ENCODE data around the gene CCDC74A.
"Not testable (repeated sequence)": the region's sequence is repeated elsewhere in the genome, so short reads cannot be mapped to it uniquely, and the experiment has no call there.

CCDC74A gene

DNA sequence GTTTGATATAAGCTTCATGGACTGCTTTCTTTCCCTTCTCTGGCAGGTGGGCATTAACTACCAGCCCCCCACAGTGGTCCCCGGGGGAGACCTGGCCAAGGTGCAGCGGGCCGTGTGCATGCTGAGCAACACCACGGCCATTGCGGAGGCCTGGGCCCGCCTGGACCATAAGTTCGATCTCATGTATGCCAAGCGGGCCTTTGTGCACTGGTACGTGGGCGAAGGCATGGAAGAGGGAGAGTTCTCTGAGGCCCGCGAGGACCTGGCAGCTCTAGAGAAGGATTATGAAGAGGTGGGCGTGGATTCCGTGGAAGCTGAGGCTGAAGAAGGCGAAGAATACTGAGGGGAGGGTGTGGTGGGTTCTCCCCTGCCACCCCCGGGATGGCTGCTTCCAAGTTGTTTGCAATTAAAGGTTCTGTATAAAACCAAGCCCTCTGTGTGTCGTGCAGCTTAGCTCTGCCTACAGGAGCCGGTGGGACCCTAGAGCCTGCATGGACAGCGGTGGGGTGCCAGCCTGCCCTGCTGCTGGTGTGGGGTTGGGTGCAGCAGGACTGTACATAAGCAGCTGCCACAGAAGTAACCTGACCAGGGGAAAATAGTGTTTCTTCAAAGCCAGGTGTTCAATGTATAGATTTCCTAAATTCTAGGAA, 45.1 kb upstream of the CCDC74A start:
- not testable (repeated sequence) for H4K8ac ChIP-seq (ENCODE audit: low read length); H3K4ac ChIP-seq (ENCODE audit: low read depth in 1 of 2, low read length in 2 of 2); H3K4me2 ChIP-seq (ENCODE audit: low read length, poor library complexity, severe bottlenecking); H3K9ac ChIP-seq (ENCODE audit: low read length); H2BK5ac ChIP-seq (ENCODE audit: low read depth, low read length, poor library complexity, severe bottlenecking); H2AFZ ChIP-seq (ENCODE audit: low read depth, low read length); H2AK5ac ChIP-seq (ENCODE audit: low read length, severe bottlenecking); H3K18ac ChIP-seq (ENCODE audit: low read depth in 1 of 2, low read length in 2 of 2); H4K91ac ChIP-seq (ENCODE audit: low read length); H3K14ac ChIP-seq (ENCODE audit: low read length in 2 of 2); H2BK120ac ChIP-seq (ENCODE audit: low read depth, low read length); H3K27me3 ChIP-seq (ENCODE audit: control insufficient read depth in 1 of 2, insufficient read depth in 1 of 2, low read length in 2 of 2); H3K27ac ChIP-seq (ENCODE audit: low read length, poor library complexity, severe bottlenecking); H2BK15ac ChIP-seq (ENCODE audit: low read depth, poor library complexity, severe bottlenecking); H2BK12ac ChIP-seq (ENCODE audit: low read length in 2 of 2); H3K4me3 ChIP-seq (ENCODE audit: insufficient read depth in 1 of 2, low read depth in 1 of 2, low read length in 2 of 2); DNase-seq; H3K9me3 ChIP-seq (ENCODE audit: control insufficient read depth, low read length); H3K23ac ChIP-seq (ENCODE audit: low read length in 2 of 2)
- H3K4me1 ChIP-seq (ENCODE audit: control insufficient read depth, insufficient read depth, low read depth, low read length) = peaks cover 13% of the 10 kb centered on the region
- 96% methylated on average over 19 of the region's 19 CpGs for WGBS
- H3K79me1 ChIP-seq (replicated peaks; ENCODE audit: low read length, poor library complexity, severe bottlenecking) = peaks cover 16% of the 10 kb centered on the region
- peaks cover 0 to 26% of the 10 kb centered on the region in 2 experiments for H3K36me3 ChIP-seq (ENCODE audit: control insufficient read depth in 1 of 2, insufficient read depth in 2 of 2, low read depth in 1 of 2, low read length in 2 of 2)

DNA sequence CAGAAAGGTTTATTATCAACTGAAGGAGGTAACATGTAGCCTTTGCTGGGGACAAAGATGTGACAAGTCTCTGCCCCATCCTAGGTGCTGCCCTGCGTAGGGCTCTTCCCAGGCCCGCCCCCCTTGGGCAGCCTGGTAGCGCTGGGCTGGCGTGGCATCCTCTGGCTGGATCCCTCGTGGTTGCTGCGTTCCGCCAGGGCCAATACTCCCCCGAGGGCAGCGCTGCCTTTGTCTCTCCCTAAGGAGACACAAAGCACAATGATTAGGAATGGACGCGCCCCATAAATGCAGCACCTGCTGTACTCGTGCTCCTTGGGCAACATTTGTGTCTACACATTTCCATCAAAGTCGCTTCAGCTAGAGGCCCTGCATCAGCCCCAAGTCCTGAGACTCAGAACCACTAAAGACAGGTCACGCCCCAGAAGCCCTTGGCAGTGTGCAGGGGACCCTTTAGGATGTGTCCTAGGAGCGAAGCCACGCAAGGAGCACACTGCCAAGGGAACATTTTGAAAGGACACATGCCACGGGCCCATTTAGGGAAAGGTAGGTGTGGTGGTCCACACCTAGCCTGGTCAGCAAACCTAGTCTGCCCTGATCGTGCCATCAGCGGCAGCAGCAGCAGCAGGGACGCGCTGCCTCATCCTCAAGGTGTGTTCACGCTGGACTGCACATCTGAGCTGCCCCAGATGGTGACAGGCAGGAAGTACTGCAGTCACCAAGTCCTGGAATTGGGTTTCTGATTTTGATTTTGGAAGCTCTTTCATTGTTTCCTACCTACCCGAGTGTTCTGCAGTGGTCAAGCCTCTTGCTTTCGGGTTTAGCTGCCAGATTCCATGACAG, 43.5 kb upstream of the CCDC74A start:
- WGBS = 95% methylated on average over 23 of the region's 24 CpGs
- peaks cover 18% of the 10 kb centered on the region for H3K79me1 ChIP-seq (replicated peaks; ENCODE audit: low read length, poor library complexity, severe bottlenecking)
- not testable (repeated sequence) for H3K9ac ChIP-seq (ENCODE audit: low read length)

GRCh38 chr2:131484906-131485460, 42.7 kb upstream of the CCDC74A start:
- H3K9me3 ChIP-seq (ENCODE audit: control insufficient read depth, low read length); H3K4me2 ChIP-seq (ENCODE audit: low read length, poor library complexity, severe bottlenecking); H4K91ac ChIP-seq (ENCODE audit: low read length); DNase-seq; H3K27me3 ChIP-seq (ENCODE audit: control insufficient read depth in 1 of 2, insufficient read depth in 1 of 2, low read length in 2 of 2); H2BK5ac ChIP-seq (ENCODE audit: low read depth, low read length, poor library complexity, severe bottlenecking); H3K14ac ChIP-seq (ENCODE audit: low read length in 2 of 2); H2BK15ac ChIP-seq (ENCODE audit: low read depth, poor library complexity, severe bottlenecking); H3K4ac ChIP-seq (ENCODE audit: low read depth in 1 of 2, low read length in 2 of 2); H2AFZ ChIP-seq (ENCODE audit: low read depth, low read length); H2AK5ac ChIP-seq (ENCODE audit: low read length, severe bottlenecking); H3K23ac ChIP-seq (ENCODE audit: low read length in 2 of 2); H2BK12ac ChIP-seq (ENCODE audit: low read length in 2 of 2); H3K9ac ChIP-seq (ENCODE audit: low read length); H4K8ac ChIP-seq (ENCODE audit: low read length); H3K4me3 ChIP-seq (ENCODE audit: insufficient read depth in 1 of 2, low read depth in 1 of 2, low read length in 2 of 2); H3K27ac ChIP-seq (ENCODE audit: low read length, poor library complexity, severe bottlenecking); H3K18ac ChIP-seq (ENCODE audit: low read depth in 1 of 2, low read length in 2 of 2); H2BK120ac ChIP-seq (ENCODE audit: low read depth, low read length): not testable (repeated sequence)
- 90% methylated on average over 11 of the region's 11 CpGs for WGBS
- Histone ChIP-seq H3K4me1 (ENCODE audit: control insufficient read depth, insufficient read depth, low read depth, low read length) (peaks cover 28% of the 10 kb centered on the region), H3K36me3 (ENCODE audit: control insufficient read depth in 1 of 2, insufficient read depth in 2 of 2, low read depth in 1 of 2, low read length in 2 of 2) (peaks cover 0 to 35% of the 10 kb centered on the region in 2 experiments), H3K79me1 (replicated peaks; ENCODE audit: low read length, poor library complexity, severe bottlenecking) (peaks cover 20% of the 10 kb centered on the region)

More for the DNA sequence above, 43.5 kb upstream of the CCDC74A start:
- Histone ChIP-seq H3K4me1 (ENCODE audit: control insufficient read depth, insufficient read depth, low read depth, low read length) (peaks cover 24% of the 10 kb centered on the region), H4K91ac (ENCODE audit: low read length) (peak overlapping the region; percentile 39), H3K36me3 (ENCODE audit: control insufficient read depth in 1 of 2, insufficient read depth in 2 of 2, low read depth in 1 of 2, low read length in 2 of 2) (peaks cover 0 to 30% of the 10 kb centered on the region in 2 experiments)
- not testable (repeated sequence) for H2BK15ac ChIP-seq (ENCODE audit: low read depth, poor library complexity, severe bottlenecking); H3K14ac ChIP-seq (ENCODE audit: low read length in 2 of 2); H3K18ac ChIP-seq (ENCODE audit: low read depth in 1 of 2, low read length in 2 of 2); H3K9me3 ChIP-seq (ENCODE audit: control insufficient read depth, low read length); H2BK5ac ChIP-seq (ENCODE audit: low read depth, low read length, poor library complexity, severe bottlenecking); H2BK120ac ChIP-seq (ENCODE audit: low read depth, low read length); H3K4me2 ChIP-seq (ENCODE audit: low read length, poor library complexity, severe bottlenecking); H2AK5ac ChIP-seq (ENCODE audit: low read length, severe bottlenecking); H3K27ac ChIP-seq (ENCODE audit: low read length, poor library complexity, severe bottlenecking); H4K8ac ChIP-seq (ENCODE audit: low read length); H3K4ac ChIP-seq (ENCODE audit: low read depth in 1 of 2, low read length in 2 of 2); H3K27me3 ChIP-seq (ENCODE audit: control insufficient read depth in 1 of 2, insufficient read depth in 1 of 2, low read length in 2 of 2); DNase-seq; H3K4me3 ChIP-seq (ENCODE audit: insufficient read depth in 1 of 2, low read depth in 1 of 2, low read length in 2 of 2); H2BK12ac ChIP-seq (ENCODE audit: low read length in 2 of 2); H3K23ac ChIP-seq (ENCODE audit: low read length in 2 of 2); H2AFZ ChIP-seq (ENCODE audit: low read depth, low read length)
